ENCODE data around the gene DLX5.
A peak's percentile ranks its signal among the peaks of the same experiment; 100 is the strongest.

DLX5 gene

GRCh38 chr7:97018126-97018601 lies 6.5 kb downstream of the DLX5 start:
- DNase-seq = no peak

- DNase-seq = no peak
These were observed 7.2 kb downstream of the DLX5 start for GRCh38 chr7:97017192-97018125.

- no peak for DNase-seq
These were observed 8.0 kb downstream of the DLX5 start for GRCh38 chr7:97016381-97017191.

DNA sequence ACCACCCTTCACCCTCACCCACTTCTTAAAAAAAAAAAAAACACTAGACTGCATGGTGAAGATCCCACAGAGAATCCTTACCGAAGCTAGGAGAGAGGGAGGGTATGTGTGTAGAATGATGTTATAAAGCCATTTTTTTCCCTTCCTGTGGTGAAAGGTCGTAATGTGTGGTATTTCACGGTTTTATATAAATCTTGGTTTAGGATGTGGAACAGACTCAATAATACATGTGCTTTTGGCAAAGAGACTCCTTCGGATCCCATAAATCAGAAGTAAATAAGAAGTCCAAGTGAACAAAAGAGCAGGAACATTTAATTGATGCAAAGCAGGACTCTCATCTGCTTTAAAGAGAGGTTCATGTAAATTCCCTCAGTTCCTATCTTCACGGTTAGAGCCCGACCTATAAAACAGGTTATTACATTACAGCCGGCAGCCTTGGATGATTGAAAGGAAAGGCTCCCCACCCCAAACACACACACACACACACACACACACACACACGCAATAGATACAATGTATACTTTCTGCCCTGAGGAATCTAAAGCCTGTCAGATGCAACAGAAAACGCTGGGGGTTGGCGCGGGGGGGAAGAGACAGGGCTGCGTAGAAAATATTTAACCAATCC lies 8.8 kb downstream of the DLX5 start:
- no peak for DNase-seq

DNA sequence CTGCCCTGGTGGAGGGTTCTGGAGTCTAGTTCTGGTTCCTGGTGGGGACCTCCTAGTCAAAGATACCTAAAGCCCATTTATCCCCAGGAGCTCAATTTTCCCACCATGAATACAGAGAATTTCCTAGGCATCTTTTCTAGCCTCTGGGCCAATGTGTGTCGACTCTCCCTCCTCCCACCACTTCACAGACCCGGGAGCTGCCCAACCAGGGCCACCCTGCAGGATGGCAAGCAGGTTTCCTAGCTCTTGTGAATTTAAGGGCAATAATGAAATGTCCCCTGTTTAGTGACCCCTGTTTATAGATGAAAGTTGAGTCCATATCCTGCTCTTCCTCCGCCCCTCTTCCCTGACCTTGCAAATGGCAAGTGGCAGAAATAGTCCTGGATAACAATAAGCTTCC lies 9.4 kb downstream of the DLX5 start:
- no peak for DNase-seq

DNA sequence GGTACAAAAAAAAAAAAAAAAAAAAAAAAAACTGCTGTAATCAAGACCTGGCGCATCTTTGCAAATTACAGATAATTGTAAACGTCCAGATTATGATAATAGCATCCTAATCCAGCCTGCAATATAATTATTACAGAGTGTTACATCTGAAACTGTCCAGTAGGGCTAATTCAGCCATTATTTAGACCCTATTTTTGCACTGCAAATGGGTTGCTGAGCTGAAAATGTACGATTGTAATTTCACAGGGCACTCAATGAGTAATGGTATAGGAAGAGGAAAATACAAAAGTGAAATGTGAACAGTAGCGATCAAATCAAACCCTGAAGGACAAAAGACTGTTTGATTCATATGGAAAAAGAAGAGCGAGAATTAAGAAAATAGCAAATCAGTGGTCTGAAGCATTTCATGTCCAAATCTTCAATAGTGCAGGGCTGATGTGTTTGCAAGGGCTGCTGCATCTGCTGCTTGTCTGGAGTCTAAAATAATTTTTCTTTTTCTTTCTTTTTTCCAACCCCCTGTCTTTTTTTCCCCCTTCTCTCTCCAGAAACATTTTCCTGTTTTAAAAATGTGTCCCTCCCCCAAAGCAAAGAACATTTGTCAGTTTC lies 10.4 kb downstream of the DLX5 start:
- no peak for DNase-seq

- no peak for DNase-seq
These were observed 10.8 kb downstream of the DLX5 start for GRCh38 chr7:97013845-97014134.

DNA sequence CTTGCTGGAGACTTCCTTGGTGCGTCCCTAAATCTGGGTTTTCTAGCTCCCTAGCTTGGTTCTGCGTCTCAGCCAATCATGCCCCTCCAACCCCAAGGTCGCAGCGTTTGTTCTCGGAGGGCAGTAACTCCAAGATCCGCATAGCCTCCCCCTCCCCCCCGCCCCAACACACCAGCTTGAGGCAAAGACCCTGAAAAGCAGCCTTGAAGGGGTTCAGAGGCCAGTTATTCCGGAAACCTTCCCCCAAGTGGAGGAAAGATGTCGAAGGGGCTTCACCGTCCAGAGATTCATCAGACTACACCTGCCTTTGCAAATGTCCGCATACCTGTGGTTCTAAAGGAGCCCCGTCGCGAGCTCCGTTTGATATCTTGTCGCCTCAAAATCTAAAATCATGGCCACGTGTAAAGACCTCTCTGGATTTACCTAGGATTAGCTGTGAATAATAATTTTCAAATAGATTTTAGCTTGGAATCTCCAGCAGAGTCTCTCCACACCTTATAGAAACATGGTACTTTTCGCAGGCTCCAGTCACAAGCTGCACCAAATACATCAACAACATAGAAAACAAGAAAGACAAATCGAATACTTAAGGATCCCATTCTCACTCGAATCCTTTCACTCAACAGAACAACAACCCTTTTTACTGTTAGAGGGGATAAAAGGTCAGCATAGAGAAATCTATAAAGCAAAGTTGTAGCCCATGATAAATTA lies 11.3 kb downstream of the DLX5 start:
- no peak for DNase-seq

GRCh38 chr7:97012365-97013133 lies 12.1 kb downstream of the DLX5 start:
- no peak for DNase-seq

GRCh38 chr7:97011536-97012364 lies 12.9 kb downstream of the DLX5 start:
- no peak for DNase-seq

DNA sequence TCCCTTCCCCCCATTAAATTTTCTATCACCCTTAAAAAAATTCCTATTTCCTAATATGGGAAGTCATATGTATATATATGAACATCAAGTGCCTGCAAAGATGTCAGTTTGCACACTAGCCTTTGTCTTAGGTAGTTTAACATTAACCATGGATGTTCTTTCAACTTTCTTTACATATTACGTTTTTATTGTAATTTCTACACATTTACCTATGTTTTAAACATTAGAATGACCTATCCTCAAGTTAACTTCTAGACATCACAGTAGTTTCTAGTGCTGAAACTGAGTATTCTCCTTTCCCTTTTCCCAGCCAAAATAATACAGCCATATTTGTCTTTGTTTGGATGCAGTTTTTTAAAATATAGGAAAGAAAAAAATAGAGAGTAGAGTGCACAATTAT lies 13.5 kb downstream of the DLX5 start:
- DNase-seq = no peak

DNA sequence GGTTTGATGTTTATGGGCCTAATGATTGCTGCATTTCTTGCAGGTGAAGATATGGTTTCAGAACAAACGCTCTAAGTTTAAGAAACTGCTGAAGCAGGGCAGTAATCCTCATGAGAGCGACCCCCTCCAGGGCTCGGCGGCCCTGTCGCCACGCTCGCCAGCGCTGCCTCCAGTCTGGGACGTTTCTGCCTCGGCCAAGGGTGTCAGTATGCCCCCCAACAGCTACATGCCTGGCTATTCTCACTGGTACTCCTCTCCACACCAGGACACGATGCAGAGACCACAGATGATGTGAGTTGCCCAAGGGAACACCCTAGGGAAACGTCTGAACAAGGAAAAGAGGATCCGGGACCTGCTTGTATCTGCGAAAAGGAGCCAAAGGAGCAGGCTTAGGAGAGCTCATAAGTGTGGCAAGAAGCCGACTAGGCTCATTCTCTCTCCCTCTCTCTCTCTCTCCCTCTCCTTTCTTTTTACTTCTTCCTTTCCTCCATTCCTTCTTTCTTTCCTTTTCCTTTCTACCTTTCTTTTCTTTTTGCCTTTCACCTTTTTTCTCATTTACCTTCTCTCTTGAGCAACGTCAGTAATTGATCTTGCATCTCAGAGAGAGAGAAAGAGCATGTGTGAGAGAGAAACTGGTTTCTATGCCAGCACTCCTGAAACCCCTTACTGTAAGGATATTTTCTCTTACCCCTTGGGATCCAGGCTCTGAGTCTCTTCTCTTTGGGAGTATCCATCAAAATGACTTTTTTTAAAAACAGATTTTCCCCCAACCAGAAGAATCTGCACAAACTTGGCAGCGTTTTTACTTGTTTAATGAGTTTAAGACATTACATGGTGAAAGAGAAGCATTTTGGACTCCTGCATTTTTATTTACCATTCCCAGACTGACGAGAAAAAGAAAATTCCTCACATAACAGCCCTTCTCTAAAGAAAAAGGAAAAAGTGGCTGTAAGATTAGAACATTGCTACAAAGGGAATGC lies 14.6 kb downstream of the DLX5 start:
- no peak for DNase-seq

DNA sequence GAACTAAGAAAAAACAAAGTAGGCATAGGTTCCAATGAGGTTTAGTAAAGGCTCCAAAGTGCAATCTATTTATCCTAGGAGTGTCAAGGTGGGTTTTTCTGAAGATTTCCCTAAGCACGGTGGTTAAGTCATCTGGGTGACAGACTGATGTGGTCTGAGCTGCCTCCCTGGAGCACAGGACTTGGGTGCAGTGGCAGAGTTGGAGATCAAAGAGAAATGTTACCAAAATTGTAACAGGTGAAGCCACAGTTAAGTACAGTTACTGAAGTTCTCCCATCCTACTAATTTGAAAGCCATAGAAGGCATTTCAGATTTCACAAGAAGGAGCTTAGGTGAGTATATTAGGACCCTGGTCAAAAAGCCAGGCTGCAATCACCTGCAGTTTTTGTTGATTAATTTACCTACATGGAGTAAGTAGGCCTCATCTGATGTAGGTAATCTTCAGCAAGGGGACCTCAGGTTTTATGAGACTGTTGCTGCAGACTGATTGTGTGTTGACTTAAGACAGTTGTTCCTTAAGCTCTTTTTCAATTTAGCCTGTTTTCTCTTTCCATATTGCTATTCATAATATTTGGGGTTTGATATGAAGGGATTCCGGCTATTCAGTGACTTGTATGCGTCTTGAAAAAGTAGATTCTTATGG lies 16.2 kb downstream of the DLX5 start:
- no peak for DNase-seq

DNA sequence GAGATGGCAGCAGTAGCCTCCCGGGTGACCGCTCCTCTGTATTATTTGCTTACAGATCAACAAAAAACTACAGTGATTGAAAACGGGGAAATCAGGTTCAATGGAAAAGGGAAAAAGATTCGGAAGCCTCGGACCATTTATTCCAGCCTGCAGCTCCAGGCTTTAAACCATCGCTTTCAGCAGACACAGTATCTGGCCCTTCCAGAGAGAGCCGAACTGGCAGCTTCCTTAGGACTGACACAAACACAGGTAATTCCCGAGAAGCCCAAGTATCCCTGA lies 17.1 kb downstream of the DLX5 start:
- no peak for DNase-seq

DNA sequence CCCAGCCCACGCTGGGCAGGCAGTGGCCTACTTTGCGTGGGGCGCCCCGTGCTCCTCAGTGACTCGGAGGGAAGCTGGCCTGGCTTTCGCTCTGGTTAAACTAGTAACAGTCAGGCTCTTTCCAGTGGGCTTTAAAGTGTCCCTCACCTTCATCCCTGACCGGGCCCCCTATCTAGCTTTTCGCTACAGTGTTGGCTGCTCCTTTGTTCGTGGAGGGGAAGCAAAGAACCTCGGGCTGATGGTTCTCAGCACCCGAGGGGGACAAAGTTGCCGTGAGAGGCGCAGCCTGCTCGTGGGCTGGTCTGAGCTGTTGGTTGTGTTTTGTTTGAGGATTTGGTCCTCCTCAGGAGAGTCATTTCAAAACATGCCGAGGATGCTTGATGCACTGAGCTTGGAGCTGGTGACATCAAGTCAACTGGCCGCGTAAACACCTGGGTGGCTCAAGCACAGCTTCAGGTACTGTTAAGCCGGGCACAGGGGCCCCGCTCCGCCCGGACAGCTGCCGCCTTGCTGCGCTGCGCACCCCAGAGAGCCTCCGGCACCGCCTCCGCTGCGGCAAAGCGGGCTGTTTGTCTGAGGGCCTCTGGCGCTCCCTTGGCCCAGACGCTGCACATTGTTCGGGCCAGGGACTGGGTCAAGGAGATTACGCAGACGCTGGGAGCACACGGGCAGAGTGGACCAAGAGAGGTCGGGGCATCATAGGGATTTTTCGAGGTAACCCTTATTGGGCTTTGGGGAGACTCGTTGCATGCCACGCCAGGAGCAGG lies 17.6 kb downstream of the DLX5 start:
- DNase-seq = peak in 1 of 6 experiments; percentile 17

DNA sequence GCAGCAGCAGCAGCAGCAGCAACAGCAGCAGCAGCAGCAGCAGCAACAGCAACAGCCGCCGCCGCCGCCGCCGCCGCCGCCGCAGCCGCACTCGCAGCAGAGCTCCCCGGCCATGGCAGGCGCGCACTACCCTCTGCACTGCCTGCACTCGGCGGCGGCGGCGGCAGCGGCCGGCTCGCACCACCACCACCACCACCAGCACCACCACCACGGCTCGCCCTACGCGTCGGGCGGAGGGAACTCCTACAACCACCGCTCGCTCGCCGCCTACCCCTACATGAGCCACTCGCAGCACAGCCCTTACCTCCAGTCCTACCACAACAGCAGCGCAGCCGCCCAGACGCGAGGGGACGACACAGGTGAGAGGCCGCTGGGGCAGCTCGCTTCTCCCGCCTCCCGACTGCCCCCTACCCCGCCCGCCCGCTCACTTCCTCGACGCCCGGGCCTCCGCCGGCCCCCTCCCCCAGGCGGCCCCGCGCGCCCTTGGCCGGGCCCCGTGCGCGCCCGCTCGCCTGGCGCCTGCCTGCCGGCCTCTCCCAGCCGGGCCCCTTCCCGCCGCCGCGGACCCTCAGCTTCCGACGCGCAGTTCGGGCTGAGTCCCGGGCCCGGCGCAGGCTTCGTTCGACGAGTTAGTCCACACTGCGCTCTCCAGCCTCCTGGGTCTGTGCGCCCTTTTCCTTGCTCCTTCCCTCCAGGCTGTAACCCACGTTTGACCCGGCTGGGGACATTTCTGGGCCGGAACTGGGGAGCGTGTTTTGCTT lies 18.4 kb downstream of the DLX5 start:
- DNase-seq = peak in 2 of 6 experiments; percentile 5 to 43
